GM12878 (cell line): ENCODE data around the gene CASP10. TPM values are rescaled to one million over a fixed set of nuclear protein-coding genes. Genes with fewer than 3 reads are reported as not detected.

Experiments
- CUX1 ChIP-seq: IDR thresholded peaks from 2 replicates; pipeline ENCODE4 v1.6.1; 2012; ENCODE audit warnings: improper control_type of control experiment, low read depth, low read length; ENCODE audit not compliant: insufficient replicate concordance
- E2F8 ChIP-seq: fragments of 450-650 bp; IDR thresholded peaks from 2 replicates; pipeline ENCODE4 v1.6.1; 2018; ENCODE audit warnings: mild to moderate bottlenecking, low read depth, moderate library complexity; ENCODE audit not compliant: partially characterized antibody
- EGR1 ChIP-seq, 2 experiments: IDR thresholded peaks; 1 replicate in 1 of 2; 2 replicates in 1 of 2; pipeline ENCODE4 v1.6.1; 2011 to 2012; ENCODE audit warnings: low read depth in 2 of 2, low read length in 2 of 2, borderline replicate concordance in 1 of 2, mild to moderate bottlenecking in 1 of 2, moderate library complexity in 1 of 2
- PAX5 ChIP-seq: IDR thresholded peaks from 2 replicates; pipeline ENCODE4 v1.6.1; 2011; ENCODE audit warnings: low read depth, low read length, borderline replicate concordance
- POLR2A ChIP-seq: IDR thresholded peaks from 2 replicates; pipeline ENCODE4 v1.6.1; 2011; ENCODE audit warnings: low read depth, mild to moderate bottlenecking, low read length
- POLR2AphosphoS5 ChIP-seq: IDR thresholded peaks from 2 replicates; pipeline ENCODE4 v1.6.1; 2011; ENCODE audit warnings: mild to moderate bottlenecking, low read length, inconsistent platforms
- TBL1XR1 ChIP-seq: IDR thresholded peaks from 2 replicates; pipeline ENCODE4 v1.6.1; 2012; ENCODE audit warnings: low read depth, low read length, improper control_type of control experiment
- ZBTB11 ChIP-seq: fragments of 450-650 bp; formaldehyde crosslinking; IDR thresholded peaks from 2 replicates; pipeline ENCODE4 v1.5.0; 2022; ENCODE audit warnings: mild to moderate bottlenecking, missing genetic modification characterization
- polyA plus RNA-seq, 11 experiments: library from polyadenylated mRNA; depleted of rRNA in 4 of 11; unstranded in 6 of 11; stranded (reverse) in 5 of 11; fragments of >200 nt; fragmentation: Nextera tagmentation in 4 of 11; fragmentation: Illumina TruSeq in 1 of 11; extraction: Ambion mirVana in 4 of 11; extraction: Trizol in 1 of 11; gene quantifications; 1 replicate in 1 of 11; 2 replicates in 10 of 11; pipeline versions ENCODE4 v1.2.1 to v1.2.3, GENCODE V29; 2011 to 2016; ENCODE audit warnings: inconsistent platforms in 2 of 11, missing spikeins in 2 of 11, low read depth in 1 of 11
- total RNA-seq, 4 experiments: library from RNA; depleted of rRNA in 3 of 4; stranded (reverse); fragments of >200 nt in 3 of 4; fragmentation: Illumina TruSeq in 1 of 4; extraction: Trizol in 1 of 4; gene quantifications; 2 replicates each; pipeline versions ENCODE4 v1.2.1 to v1.2.3, GENCODE V29; 2013 to 2021

The CASP10 gene
- total and polyA plus RNA-seq, 10 of the 15 experiments (the other 5 are each of a cell fraction or from before 2014, with no cell fraction given) = 7.2 to 14.1 (median 10.8) TPM

GRCh38 chr2:201167546-201167945 is 15.4 kb upstream of the CASP10 start (continued):
- no peak for TF ChIP-seq CUX1
- TF ChIP-seq POLR2A = peak; percentile 46; the same call in 1 of the 2 replicates
- TF ChIP-seq E2F8 = no peak
- TF ChIP-seq POLR2AphosphoS5 = peak; percentile 50; the same call in 1 of the 2 replicates
- TF ChIP-seq TBL1XR1 = no peak
- TF ChIP-seq PAX5 = no peak
- TF ChIP-seq ZBTB11 (CRISPR knock-in tag) = no peak
- TF ChIP-seq EGR1 (IDR thresholded peaks at IDR 0.05; ENCODE audit: borderline replicate concordance in 1 of 2, low read depth in 2 of 2, low read length in 2 of 2) = no peak
